TTC549 (cell line): ENCODE measurements around the gene CDAN1.

Experiments
- FAIRE-seq: peaks from 2 replicates; lab custom pipeline; 2012; peaks lifted over from hg19 to GRCh38; lab: Jason Lieb, UNC

CDAN1 gene

DNA sequence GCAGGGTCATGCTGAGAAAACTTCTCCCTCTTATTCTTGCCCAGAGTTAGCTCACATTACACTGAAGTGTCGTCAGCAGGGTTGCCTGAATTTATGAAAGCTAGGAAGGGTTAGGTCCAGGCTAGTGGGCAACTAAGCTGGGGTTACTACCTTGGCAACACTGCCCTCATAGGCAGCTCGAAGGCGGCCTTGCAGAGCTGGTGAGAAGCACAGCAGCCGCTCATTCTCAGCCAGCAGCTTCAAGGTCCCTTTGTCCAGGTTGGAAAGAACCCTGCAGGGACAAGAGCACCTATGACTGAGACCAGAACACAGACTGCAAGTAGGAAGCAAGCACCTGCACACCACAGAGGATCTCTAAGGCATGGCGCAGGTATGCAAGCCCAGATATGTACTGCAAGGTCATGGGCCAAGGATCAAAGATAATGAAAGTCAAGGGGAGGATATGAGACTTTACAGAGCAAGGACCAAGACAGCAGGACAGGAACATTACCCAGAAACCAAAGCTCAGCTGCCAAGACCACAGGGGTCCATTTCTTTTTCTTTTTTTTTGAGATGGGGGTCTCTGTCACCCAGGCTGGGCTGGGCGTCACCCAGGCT is 2.8 kb downstream of the CDAN1 start:
- no peak for FAIRE-seq

DNA sequence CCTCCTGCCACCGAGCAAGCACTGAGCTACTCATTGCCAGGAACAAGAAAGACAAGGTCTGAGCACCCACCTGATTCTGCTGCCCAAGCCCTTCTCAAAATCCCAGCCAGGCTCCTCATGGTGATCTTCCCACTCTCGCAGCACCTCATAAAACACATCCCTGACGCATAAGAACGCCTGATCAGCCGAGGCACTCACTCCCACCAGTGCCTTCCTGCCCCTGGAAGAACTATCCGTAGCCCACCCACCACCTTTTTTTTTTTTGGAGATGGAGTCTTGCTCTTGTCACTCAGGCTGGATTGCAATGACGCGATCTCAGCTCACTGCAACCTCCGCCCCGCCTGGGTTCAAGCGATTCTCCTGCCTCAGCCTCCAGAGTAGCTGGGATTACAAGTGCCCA is 3.9 kb downstream of the CDAN1 start:
- no peak for FAIRE-seq

DNA sequence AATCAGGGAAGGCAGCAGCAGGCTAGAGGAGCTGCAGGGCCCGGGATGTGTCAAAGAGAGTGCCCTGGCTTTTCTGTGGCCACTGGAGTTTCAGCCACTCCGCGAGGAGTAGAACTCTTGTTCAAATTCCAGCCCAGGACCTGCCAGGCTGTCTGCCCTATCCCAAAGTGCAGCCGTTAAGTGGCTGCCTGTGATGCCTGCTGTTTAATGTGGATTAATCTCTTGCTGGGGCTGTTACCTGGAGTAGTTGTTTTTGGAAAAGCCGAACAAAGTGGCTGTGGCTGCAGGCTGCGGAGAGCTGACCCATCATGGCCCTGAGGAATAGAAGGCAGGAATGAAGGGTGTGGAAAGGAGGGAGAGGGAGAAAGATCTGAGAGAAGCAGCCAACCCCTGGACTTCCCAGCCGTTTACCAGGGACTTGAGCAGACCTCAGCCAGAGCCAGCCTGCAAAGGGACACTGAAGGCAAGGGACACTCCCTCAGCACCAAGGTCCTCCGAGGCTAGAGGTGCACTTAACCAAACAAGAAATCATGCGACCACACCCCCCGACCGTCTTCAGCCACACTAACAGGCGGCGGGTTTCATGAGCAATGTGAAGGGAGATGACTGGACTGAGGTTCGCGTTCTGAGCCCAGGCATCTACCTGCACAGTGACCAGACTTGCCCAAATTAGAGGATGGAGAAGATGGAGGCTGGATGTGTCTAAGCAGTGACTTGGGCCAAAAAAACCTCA is 4.7 kb downstream of the CDAN1 start:
- FAIRE-seq = no peak

DNA sequence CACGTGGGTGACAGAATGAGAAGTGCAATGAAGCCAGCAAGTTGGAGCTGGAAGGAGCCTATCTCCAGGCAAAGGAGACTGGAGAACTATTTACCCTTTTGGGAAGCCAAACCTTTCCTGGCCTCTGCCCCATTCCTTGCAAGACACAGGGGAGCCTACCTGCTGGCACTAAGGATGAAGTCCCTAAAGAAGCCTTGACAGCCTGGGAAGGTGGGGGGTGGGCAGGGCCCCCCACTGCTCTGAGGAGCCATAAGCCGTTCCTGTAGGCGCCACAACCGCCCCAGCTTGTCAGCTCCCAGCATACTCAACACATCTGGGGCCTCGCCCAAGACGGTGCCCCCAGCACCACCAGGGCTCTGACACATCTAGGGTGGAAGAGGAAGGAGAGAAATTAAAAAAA is 5.5 kb downstream of the CDAN1 start:
- no peak for FAIRE-seq

DNA sequence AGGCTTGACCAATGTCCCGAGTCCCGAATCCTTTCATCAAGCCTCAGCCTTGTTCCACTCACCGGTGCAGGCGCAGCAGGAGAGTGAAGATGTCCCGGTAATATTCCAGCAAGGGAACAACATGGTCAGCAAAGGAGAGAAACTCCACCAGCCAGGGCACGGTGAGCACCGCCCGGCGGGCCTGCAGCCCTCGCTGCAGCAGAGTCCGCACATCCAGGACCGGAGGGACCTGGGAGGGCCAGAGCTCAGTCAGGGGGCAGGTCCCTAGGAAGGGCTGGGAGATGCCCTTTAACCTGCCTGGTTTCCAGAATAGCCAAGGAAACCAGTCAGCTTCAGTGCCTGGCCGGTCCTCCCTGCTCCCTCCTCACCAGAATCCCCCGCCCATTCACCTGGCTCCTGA is 6.4 kb downstream of the CDAN1 start:
- FAIRE-seq = no peak

DNA sequence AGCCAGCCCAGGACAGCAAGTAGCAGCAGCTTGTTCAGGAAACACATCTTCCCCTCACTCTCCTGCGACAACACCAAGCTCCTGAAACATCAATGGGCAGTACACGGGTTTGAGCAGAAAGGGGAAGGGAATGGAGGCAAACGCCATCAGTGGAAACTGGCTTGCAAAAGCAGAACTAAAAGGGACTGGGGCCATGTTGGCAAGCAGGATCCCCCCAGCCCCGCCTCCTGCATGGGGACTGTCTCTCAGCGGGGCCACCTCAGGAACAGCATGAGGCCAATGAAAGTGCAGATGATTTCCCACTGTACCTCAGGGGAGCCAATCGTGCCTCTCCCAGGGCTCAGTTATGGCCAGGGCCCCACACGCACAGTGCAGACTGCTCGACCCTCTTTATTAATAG is 6.8 kb downstream of the CDAN1 start:
- no peak for FAIRE-seq

DNA sequence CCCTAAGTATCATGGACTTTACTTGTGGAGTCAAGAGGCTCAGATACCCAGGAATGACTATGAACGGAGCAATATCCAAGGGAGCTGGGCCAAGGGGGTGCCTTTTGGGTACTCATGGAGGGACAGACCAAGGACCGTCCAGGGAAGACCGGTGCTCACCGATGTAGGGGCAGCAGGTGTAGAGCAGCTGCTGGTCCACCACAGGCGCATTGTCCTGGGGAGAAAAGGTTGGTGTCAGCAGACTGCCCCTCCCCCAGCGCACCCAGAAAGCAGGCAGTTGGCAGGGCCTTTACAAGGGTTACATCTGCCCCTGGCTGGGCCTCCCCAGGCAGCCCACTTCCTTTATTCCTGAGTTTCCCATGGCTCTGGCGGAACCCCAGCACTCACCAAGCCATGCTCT is 7.5 kb downstream of the CDAN1 start:
- no peak for FAIRE-seq

DNA sequence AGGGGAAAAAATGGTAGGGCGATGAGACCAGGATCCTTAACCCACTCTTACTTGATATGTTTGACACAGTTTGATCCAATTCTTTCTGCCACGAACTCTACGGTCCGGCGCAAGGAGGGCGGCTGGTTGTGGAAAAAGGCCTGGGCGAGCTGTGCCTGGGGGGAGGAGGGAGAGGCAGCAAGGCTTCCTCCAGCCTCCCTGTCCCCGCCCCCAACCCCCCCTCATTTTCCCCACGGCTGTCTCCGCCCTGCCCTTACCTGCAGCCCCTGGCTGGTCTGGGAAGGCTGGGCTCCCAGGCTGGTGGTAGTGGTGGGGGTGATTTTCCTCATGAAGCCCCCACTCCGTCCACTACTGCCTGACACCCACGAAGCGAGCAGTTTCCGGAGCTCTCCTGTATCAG is 8.0 kb downstream of the CDAN1 start:
- FAIRE-seq = no peak

DNA sequence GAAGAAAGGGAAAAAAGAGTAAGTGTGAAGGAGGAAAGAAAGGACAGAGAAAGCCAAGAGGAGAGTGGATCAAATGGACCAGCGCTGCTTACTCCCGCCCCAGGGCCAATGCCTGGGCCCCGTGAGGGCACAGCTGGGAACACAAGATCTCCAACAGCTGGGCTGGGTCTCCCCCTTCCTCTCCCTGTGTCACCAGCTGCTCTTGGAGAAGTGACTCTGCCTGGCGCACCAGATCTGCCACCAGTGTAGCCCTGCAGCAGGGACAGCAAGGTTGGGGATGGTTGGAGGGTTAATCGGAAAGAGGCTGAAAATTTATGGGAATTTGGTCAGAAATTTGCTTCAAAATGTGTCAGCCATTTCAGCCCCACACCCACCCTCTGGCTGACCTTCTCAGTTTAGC is 8.4 kb downstream of the CDAN1 start:
- FAIRE-seq = no peak

DNA sequence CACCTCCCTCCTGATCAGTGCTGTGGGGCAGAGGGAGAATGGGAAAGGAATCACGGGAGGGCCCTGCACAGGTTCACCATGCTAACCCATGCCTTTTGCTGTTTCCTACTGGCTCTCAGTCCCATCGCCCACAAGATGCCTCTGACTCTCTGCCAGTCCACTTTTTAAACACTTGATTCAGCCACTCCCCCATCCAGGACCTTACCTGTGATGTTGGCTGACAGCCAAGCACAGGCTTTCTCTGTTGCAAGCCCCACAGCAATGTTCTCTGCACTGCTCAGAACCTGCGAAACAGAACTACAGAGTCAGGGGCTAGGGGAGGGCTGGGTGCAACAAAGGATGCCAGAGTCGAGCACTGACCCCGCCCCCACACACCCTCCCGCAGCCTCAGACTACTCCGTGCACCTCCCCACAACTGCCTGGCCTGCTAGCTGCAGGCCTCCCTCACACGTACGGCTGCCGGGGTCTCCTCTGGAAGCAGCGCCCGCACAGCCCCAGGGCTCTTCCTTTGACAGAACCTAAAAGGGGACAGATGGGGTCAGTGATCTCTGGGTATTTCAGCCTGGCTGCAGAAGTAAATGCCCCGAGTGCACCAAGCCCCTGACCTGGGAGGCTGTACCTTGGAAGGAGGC is 9.1 kb downstream of the CDAN1 start:
- FAIRE-seq = no peak

DNA sequence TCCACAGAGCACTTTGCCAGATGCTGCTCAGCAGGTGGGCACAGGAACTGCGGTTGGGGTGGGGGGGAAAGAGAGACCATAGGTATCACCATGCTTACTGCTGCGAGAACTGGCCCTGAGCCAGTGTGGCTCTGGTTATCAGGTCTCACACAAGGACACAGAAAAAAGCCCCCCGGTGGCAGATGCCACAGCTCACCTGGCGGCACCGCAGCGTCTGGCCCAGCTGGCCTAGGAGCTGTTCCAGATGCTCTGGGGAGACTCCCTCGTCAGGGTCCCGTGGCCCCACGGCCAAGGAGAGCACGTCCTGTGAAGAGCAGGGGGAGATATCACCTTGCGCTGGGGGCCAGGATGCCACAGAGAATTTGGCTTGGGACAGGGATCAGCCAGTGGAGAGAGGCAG is 10.8 kb downstream of the CDAN1 start:
- FAIRE-seq = no peak

DNA sequence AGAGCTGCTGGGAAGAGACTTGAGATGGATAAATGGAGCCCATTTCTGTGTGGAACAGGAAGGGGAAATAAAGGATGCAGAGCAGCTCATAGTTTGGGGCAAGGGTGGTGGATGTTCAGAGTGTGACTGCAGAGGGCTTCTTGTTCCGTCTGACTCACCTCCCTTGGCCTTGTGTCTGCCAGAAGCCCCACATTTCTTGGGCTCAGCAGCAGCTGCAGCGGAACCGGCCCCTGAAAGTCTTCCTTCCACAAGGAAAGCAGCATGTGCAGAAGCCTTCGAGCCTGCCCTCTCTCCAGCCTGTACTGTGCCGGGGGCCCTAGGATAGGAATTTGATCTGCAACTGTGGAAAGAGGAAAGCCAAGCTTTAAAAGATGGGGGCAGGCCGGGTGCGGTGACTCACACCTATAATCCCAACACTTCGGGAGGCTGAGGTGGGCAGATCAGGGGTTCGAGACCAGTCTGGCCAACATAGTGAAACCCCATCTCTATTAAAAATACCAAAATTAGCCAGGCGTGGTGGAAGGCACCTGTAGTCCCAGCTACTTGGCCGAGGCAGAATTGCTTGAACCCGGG is 11.5 kb downstream of the CDAN1 start:
- FAIRE-seq = no peak

DNA sequence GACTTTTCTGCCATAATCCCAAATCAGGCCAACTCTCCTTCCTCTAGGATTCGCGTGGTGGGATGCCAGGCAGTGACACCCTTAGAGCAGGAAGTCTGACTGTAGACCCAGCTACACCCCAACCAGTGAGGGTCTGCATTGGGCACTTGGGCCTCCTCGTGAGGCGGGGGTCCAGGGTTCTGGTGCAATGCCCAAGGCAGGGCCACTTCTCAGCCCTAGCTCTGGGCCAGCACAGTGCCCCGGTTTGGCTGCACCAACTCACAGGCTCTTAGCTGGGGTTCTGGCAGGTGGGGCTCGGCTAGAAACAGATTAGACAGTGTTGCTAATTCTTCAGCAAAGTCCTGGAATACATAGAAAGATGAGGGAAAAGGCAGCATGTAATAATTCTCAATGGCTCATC is 12.7 kb downstream of the CDAN1 start:
- FAIRE-seq = no peak

DNA sequence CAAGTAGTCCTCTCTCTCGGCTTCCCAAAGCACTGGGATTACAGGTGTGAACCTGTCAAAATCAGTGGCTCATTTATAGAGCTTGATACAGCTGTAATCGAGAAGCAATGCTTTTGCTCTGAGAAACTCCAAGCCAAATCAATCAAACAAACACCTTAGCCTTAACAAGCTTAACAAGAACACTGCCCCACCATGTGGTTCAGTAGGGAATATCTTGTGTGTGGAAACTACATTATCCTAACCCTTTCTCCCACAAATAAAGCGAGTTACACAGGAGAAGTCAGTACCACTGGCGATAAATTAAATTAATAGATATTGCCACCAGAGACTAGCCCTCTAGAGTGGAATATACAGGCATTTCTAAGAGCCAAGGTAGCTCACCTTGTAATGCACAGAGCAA is 13.9 kb downstream of the CDAN1 start:
- no peak for FAIRE-seq

DNA sequence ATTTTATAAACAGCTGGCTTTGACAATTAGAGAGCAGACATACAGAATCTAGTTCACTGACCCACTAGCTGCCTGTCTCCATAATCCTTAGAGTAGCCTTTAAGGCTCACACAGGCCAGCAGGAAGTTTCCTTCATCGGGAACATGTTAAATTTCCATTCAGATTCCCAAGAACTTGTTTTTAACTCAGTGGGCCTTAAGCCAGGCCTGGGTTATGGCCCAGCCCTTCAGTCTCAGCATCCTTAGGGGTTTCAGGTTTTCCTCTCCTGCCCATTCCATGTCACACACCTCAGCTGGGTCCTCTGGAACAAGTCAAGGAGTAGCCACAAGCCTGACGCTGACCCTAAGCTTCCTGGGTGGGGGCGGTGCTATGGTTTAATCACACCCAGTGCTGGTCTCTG is 15.0 kb downstream of the CDAN1 start:
- no peak for FAIRE-seq

DNA sequence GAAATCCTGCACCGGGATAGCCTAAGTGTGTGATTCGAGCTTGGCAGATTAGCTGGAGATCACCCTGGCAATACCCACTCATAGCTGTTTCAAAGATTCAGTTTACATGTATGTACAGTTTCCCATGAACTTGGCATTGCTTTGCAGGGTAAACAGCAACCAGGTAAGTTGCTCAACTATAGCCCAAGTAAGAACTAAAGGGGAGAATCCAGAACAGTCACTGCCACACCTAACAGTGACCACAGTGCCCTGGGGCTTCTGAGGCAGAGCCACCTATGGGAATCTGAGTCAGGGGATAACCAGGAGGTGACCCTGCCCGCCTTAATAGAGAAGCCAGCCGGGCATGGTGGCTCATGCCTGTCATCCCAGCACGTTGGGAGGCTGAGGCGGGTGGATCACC is 15.9 kb downstream of the CDAN1 start:
- FAIRE-seq = no peak

DNA sequence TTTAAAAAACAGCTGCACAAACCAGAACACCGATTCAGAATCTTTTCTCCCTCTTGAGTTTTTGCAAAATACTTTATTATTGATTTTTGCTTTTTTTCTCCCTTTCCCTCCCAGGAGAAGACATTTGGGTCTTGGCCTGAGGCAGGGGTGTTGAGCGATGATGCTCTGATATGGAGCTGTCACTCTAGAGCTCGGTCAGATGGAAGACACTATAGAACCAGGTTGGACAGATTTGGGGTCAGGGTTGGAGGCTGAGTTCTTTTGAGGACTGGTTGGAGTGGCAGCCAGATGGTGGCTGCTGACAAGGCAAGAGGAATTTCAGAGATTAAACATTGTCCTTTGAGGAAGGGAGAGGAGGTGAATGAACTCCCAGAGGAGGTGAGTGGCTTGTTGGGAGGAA is 16.9 kb downstream of the CDAN1 start:
- FAIRE-seq = no peak

DNA sequence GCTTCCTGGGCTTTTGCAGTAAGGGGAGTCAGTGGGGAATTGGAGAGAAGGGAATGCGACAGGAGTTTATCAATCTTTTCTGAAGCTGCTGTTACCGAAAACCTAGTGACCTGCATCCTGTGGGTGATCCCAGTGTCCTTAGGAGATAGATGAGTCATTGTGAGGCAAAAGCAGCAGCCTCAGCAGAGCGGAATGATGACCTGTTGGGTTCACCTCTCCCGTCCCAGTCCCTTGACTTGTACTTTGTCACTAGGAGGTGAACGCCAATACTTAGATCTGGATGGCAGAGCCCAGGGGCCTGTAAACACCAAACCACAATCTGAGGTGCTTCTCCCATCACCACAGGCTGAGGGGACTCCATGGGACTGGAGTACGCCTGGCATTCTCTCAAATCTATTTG is 17.9 kb downstream of the CDAN1 start:
- FAIRE-seq = no peak

DNA sequence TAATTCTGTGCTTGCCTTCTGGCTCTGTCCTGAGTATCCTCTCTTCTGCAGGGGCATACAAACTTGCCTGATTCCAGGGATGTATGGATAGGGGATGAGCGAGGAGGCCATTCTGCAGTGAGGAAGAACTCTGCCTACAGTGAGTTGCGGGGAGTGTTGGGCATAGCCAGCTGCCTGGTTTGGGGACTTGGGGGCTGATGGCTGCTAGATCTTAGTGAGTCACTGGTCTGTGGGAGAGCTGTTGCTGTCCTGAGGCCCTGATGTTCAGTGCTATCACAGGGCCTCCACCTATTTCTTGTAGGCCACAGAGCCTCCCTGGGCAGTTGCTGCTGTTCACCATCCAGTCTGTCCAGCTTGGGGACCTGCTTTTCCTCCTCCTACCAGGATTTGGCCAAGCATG is 20.3 kb downstream of the CDAN1 start:
- no peak for FAIRE-seq

DNA sequence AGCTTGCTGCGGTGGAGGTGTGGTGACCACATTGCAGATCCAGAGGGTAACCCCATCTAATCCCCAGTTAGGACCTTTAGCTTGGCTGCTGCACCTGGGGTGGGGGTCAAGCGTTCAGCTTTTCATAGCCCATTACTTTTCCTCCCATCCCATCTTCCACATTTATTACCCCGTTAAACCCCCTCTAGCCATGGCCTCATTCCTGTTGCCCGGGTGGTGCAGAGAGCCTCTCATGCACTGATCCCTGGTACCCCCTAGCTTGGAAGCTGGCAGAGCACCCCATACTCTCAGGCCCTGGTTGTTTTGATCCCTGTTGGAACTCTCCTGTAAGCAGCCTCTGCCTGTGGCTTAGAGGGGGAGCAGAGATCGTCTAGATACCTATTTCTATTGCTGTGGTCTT is 20.8 kb downstream of the CDAN1 start:
- no peak for FAIRE-seq

DNA sequence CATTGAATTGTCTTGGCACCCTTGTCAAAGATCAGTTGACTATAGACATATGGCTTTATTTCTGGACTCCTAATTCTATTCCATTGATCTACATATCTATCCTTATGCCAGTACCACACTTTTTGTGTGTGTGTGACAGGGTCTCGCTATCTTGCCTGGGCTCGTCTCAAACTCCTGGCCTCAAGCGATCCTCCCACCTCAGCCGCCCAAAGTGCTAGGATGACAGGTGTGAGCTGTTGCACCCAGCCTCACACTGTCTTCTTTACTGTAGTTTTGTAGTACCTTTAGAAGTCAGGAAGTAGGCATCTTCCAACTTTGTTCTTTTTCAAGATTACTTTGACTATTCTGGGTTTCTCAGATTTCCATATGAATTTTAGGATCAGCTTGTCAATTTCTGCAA is 24.3 kb downstream of the CDAN1 start:
- FAIRE-seq = no peak

DNA sequence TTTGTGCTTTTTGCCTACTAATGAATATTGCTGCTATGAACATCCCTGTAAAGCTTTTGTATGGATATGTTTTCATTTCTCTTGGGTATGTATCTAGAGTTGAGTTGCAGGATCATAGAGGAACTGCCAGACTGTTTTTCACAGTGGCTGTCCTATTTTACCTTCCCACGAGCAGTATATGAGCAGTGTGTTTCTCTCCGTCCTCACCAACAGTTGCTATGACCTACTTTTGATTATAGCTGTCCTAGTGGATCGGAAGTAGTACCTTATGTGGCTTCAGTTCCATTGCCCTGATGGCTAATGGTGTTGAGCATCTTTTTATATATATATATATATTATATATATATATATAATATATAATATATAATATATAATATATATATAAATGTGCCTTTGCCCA is 25.2 kb downstream of the CDAN1 start:
- no peak for FAIRE-seq

DNA sequence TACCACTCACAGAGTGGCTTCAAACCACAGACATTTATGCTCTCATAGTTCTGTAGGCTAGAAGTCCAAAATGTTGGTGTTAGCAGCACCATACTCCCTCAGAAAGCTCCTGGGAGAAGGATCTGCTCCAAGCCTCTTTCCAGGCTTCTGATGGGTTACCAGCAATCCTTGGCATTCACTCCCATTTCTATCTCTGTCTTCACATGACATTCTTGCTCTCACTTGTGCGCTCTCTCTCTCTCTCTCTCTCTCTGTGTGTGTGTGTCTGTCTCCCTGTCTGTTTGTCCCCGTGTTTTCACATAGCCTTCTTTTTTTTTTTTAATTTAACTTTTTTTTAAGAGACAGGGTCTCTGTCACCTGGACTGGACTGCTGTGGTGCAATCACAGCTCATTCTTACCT is 26.3 kb downstream of the CDAN1 start:
- no peak for FAIRE-seq
